ENCODE measurements around the gene GUSB.

DNA sequence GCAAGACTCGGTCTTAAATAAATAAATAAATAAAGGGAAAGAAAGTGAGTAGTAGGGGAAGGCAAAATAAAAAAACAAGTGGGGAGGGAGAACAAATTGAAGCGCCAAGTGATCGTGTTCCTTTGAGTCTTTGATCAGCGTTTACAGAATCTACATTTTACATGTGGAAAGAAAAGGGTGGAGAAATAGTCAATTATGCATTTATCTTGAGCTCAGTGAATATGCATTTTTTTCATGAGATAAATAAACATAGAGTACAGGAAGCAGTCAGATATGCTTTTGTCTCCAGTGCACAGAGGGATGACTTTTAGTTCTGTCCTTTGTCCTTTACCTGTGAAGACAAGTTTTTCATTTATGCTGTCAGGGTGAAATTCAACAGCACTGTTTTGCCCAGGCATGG is 6.1 kb upstream of the GUSB start:
- no peak for TF ChIP-seq SP1 (IDR thresholded peaks at IDR 0.05)
- TF ChIP-seq, protein P1, sequence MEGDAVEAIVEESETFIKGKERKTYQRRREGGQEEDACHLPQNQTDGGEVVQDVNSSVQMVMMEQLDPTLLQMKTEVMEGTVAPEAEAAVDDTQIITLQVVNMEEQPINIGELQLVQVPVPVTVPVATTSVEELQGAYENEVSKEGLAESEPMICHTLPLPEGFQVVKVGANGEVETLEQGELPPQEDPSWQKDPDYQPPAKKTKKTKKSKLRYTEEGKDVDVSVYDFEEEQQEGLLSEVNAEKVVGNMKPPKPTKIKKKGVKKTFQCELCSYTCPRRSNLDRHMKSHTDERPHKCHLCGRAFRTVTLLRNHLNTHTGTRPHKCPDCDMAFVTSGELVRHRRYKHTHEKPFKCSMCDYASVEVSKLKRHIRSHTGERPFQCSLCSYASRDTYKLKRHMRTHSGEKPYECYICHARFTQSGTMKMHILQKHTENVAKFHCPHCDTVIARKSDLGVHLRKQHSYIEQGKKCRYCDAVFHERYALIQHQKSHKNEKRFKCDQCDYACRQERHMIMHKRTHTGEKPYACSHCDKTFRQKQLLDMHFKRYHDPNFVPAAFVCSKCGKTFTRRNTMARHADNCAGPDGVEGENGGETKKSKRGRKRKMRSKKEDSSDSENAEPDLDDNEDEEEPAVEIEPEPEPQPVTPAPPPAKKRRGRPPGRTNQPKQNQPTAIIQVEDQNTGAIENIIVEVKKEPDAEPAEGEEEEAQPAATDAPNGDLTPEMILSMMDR (IDR thresholded peaks at IDR 0.05; ENCODE audit: low read depth, low read length, missing input control): no peak
- TF ChIP-seq FOXA1 (IDR thresholded peaks at IDR 0.05): no peak
- TF ChIP-seq, protein P2, sequence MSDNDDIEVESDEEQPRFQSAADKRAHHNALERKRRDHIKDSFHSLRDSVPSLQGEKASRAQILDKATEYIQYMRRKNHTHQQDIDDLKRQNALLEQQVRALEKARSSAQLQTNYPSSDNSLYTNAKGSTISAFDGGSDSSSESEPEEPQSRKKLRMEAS (IDR thresholded peaks at IDR 0.05): no peak
- no peak for TF ChIP-seq GABPA (IDR thresholded peaks at IDR 0.05 in 1 of 2, conservative IDR thresholded peaks at IDR 0.05 in 1 of 2)
- TF ChIP-seq YY1 (IDR thresholded peaks at IDR 0.05): no peak
- no peak for TF ChIP-seq RAD21 (IDR thresholded peaks at IDR 0.05)
- no peak for TF ChIP-seq NR2F2 (IDR thresholded peaks at IDR 0.05)
- TF ChIP-seq, protein P3, sequence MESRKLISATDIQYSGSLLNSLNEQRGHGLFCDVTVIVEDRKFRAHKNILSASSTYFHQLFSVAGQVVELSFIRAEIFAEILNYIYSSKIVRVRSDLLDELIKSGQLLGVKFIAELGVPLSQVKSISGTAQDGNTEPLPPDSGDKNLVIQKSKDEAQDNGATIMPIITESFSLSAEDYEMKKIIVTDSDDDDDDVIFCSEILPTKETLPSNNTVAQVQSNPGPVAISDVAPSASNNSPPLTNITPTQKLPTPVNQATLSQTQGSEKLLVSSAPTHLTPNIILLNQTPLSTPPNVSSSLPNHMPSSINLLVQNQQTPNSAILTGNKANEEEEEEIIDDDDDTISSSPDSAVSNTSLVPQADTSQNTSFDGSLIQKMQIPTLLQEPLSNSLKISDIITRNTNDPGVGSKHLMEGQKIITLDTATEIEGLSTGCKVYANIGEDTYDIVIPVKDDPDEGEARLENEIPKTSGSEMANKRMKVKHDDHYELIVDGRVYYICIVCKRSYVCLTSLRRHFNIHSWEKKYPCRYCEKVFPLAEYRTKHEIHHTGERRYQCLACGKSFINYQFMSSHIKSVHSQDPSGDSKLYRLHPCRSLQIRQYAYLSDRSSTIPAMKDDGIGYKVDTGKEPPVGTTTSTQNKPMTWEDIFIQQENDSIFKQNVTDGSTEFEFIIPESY (IDR thresholded peaks at IDR 0.05): no peak
- TF ChIP-seq TAF1 (conservative IDR thresholded peaks at IDR 0.05): no peak
- TF ChIP-seq, protein P4, sequence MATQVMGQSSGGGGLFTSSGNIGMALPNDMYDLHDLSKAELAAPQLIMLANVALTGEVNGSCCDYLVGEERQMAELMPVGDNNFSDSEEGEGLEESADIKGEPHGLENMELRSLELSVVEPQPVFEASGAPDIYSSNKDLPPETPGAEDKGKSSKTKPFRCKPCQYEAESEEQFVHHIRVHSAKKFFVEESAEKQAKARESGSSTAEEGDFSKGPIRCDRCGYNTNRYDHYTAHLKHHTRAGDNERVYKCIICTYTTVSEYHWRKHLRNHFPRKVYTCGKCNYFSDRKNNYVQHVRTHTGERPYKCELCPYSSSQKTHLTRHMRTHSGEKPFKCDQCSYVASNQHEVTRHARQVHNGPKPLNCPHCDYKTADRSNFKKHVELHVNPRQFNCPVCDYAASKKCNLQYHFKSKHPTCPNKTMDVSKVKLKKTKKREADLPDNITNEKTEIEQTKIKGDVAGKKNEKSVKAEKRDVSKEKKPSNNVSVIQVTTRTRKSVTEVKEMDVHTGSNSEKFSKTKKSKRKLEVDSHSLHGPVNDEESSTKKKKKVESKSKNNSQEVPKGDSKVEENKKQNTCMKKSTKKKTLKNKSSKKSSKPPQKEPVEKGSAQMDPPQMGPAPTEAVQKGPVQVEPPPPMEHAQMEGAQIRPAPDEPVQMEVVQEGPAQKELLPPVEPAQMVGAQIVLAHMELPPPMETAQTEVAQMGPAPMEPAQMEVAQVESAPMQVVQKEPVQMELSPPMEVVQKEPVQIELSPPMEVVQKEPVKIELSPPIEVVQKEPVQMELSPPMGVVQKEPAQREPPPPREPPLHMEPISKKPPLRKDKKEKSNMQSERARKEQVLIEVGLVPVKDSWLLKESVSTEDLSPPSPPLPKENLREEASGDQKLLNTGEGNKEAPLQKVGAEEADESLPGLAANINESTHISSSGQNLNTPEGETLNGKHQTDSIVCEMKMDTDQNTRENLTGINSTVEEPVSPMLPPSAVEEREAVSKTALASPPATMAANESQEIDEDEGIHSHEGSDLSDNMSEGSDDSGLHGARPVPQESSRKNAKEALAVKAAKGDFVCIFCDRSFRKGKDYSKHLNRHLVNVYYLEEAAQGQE (IDR thresholded peaks at IDR 0.05): no peak
- no peak for TF ChIP-seq EGR1 (IDR thresholded peaks at IDR 0.05; ENCODE audit: low read depth in 2 of 2)
- no peak for TF ChIP-seq JUND (IDR thresholded peaks at IDR 0.05)

Measured in liver (tissue), 3 donors.